Activated T-helper 2 cell treated with anti-CD3 and anti-CD28 coated beads, Interferon-gamma antibody, Interleukin-2, Interleukin-4, amounts not matched to agents 10 μg/mL and 5 μg/mL and 100 μg/mL, durations not matched to agents 14 hours and 24 hours and 36 hours (primary cell): ENCODE results near the gene MED27. TPM values are rescaled to one million over a fixed set of nuclear protein-coding genes. Genes with fewer than 3 reads are reported as not detected.

Source experiments
- DNase-seq: peaks from one replicate; pipeline ENCODE4 v3.0.0; 2021; ENCODE audit warnings: low spot score
- H3K27ac Mint-ChIP-seq: one replicate; pipeline ENCODE4 v1.8.0; 2021; ENCODE audit warnings: mixed read lengths
- H3K27me3 Mint-ChIP-seq: one replicate; pipeline ENCODE4 v1.8.0; 2021; ENCODE audit warnings: low read depth, mixed read lengths
- H3K36me3 Mint-ChIP-seq: one replicate; pipeline ENCODE4 v1.8.0; 2021; ENCODE audit warnings: low read depth, mixed read lengths
- H3K4me1 Mint-ChIP-seq: one replicate; pipeline ENCODE4 v1.8.0; 2021; ENCODE audit warnings: low read depth, mixed read lengths
- H3K4me3 Mint-ChIP-seq: one replicate; pipeline ENCODE4 v1.8.0; 2021; ENCODE audit warnings: low read depth, mild to moderate bottlenecking, moderate library complexity, mixed read lengths
- H3K9me3 Mint-ChIP-seq: one replicate; pipeline ENCODE4 v1.8.0; 2021; ENCODE audit warnings: mixed read lengths
- intact Hi-C: fragments of 100-400 bp; cut with micrococcal nuclease; formaldehyde crosslinking; loops from one replicate; pipeline ENCODE4 v1.15.1; 2023
- total RNA-seq: library from RNA; stranded (reverse); gene quantifications from 2 replicates; pipeline ENCODE4 v1.2.3, GENCODE V29; 2022

MED27 gene
- total RNA-seq: 37.2 TPM in 2 replicates

- Mint-ChIP-seq H3K36me3 (peaks cover 27% of the 10 kb centered on the region), H3K4me1 (peaks cover 36% of the 10 kb centered on the region), H3K27me3 (no peaks in the 10 kb centered on the region), H3K9me3 (no peaks in the 10 kb centered on the region), H3K4me3 (peak within 1 kb of the TSS; percentile 97), H3K27ac (peak within 1 kb of the TSS; percentile 85)
- DNase-seq: peak; percentile 88
- intact Hi-C loops: loop anchor here (1.0 to 5.0 kb wide), 5 partner anchors 73 to 798 kb away; partner anchors contain the start of genes AK8 and SPACA9
Measured at GRCh38 chr9:132079391-132080091, at the start of gene MED27. Gene MED27, minus strand, starts transcription at chr9:132079867. Its CDS starts 23 bp downstream, at chr9:132079844.

GRCh38 chr9:132127888-132128534 lies 48.3 kb upstream of the MED27 start:
- H3K4me1 Mint-ChIP-seq: peaks cover 18% of the 10 kb centered on the region
- intact Hi-C loops: no loop called here
- no peak overlapping the region for H3K4me3 Mint-ChIP-seq
- no peak for DNase-seq
- H3K27me3 Mint-ChIP-seq: peaks cover 55% of the 10 kb centered on the region
- no peaks in the 10 kb centered on the region for H3K36me3 Mint-ChIP-seq
- no peak overlapping the region for H3K27ac Mint-ChIP-seq
- no peaks in the 10 kb centered on the region for H3K9me3 Mint-ChIP-seq

- Mint-ChIP-seq H3K4me3 (peak overlapping the region; percentile 22), H3K9me3 (no peaks in the 10 kb centered on the region), H3K4me1 (peaks cover 18% of the 10 kb centered on the region), H3K27me3 (peaks cover 53% of the 10 kb centered on the region), H3K36me3 (no peaks in the 10 kb centered on the region), H3K27ac (no peak overlapping the region)
- no peak for DNase-seq
- intact Hi-C loops: no loop called here
Measured at GRCh38 chr9:132126680-132127236, 47.1 kb upstream of the MED27 start.

GRCh38 chr9:132125944-132126679 lies 46.4 kb upstream of the MED27 start:
- H3K4me3 Mint-ChIP-seq: peak overlapping the region; percentile 22
- no peak for DNase-seq
- H3K36me3 Mint-ChIP-seq: no peaks in the 10 kb centered on the region
- intact Hi-C loops: no loop called here
- no peaks in the 10 kb centered on the region for H3K9me3 Mint-ChIP-seq
- peaks cover 18% of the 10 kb centered on the region for H3K4me1 Mint-ChIP-seq
- H3K27ac Mint-ChIP-seq: peak overlapping the region; percentile 11
- H3K27me3 Mint-ChIP-seq: peaks cover 52% of the 10 kb centered on the region

- Mint-ChIP-seq H3K4me1 (peaks cover 18% of the 10 kb centered on the region), H3K36me3 (no peaks in the 10 kb centered on the region), H3K9me3 (no peaks in the 10 kb centered on the region), H3K27me3 (peaks cover 52% of the 10 kb centered on the region), H3K27ac (no peak overlapping the region), H3K4me3 (no peak overlapping the region)
- no peak for DNase-seq
- intact Hi-C loops: no loop called here
Measured at GRCh38 chr9:132125361-132125760, 45.7 kb upstream of the MED27 start.

- no peak for DNase-seq
- Mint-ChIP-seq H3K4me1 (peaks cover 18% of the 10 kb centered on the region), H3K36me3 (no peaks in the 10 kb centered on the region), H3K27me3 (peaks cover 53% of the 10 kb centered on the region), H3K27ac (no peak overlapping the region), H3K4me3 (no peak overlapping the region), H3K9me3 (no peaks in the 10 kb centered on the region)
- intact Hi-C loops: no loop called here
Measured at GRCh38 chr9:132124800-132125199, 45.1 kb upstream of the MED27 start.

- intact Hi-C loops: no loop called here
- Mint-ChIP-seq H3K9me3 (no peaks in the 10 kb centered on the region), H3K27me3 (peaks cover 49% of the 10 kb centered on the region), H3K4me1 (peaks cover 9% of the 10 kb centered on the region), H3K36me3 (no peaks in the 10 kb centered on the region), H3K4me3 (no peak overlapping the region), H3K27ac (no peak overlapping the region)
- DNase-seq: no peak
Measured at GRCh38 chr9:132121021-132121420, 41.4 kb upstream of the MED27 start.

GRCh38 chr9:132117694-132118093 lies 38.0 kb upstream of the MED27 start:
- no peaks in the 10 kb centered on the region for H3K36me3 Mint-ChIP-seq
- intact Hi-C loops: no loop called here
- DNase-seq: no peak

GRCh38 chr9:132116583-132116982 lies 36.9 kb upstream of the MED27 start:
- Mint-ChIP-seq H3K27ac (no peak overlapping the region), H3K4me1 (no peaks in the 10 kb centered on the region), H3K36me3 (no peaks in the 10 kb centered on the region), H3K27me3 (peaks cover 15% of the 10 kb centered on the region), H3K9me3 (no peaks in the 10 kb centered on the region), H3K4me3 (no peak overlapping the region)
- no peak for DNase-seq
- intact Hi-C loops: no loop called here

More at GRCh38 chr9:132117694-132118093, 38.0 kb upstream of the MED27 start:
- Mint-ChIP-seq H3K9me3 (no peaks in the 10 kb centered on the region), H3K27ac (no peak overlapping the region), H3K4me1 (no peaks in the 10 kb centered on the region), H3K4me3 (no peak overlapping the region), H3K27me3 (peaks cover 22% of the 10 kb centered on the region)

GRCh38 chr9:132114102-132114707 lies 34.5 kb upstream of the MED27 start:
- Mint-ChIP-seq H3K27me3 (peaks cover 8% of the 10 kb centered on the region), H3K36me3 (no peaks in the 10 kb centered on the region), H3K9me3 (no peaks in the 10 kb centered on the region), H3K4me3 (no peak overlapping the region), H3K4me1 (no peaks in the 10 kb centered on the region), H3K27ac (no peak overlapping the region)
- intact Hi-C loops: no loop called here
- peak; percentile 43 for DNase-seq

GRCh38 chr9:132109291-132109690 lies 29.6 kb upstream of the MED27 start:
- H3K27me3 Mint-ChIP-seq: peaks cover 6% of the 10 kb centered on the region
- H3K27ac Mint-ChIP-seq: no peak overlapping the region
- H3K36me3 Mint-ChIP-seq: no peaks in the 10 kb centered on the region
- no peaks in the 10 kb centered on the region for H3K9me3 Mint-ChIP-seq
- H3K4me3 Mint-ChIP-seq: no peak overlapping the region
- intact Hi-C loops: no loop called here
- H3K4me1 Mint-ChIP-seq: no peaks in the 10 kb centered on the region
- no peak for DNase-seq

GRCh38 chr9:132108728-132109127 lies 29.1 kb upstream of the MED27 start:
- no peak overlapping the region for H3K4me3 Mint-ChIP-seq
- DNase-seq: no peak
- no peaks in the 10 kb centered on the region for H3K36me3 Mint-ChIP-seq
- no peak overlapping the region for H3K27ac Mint-ChIP-seq
- peaks cover 3% of the 10 kb centered on the region for H3K27me3 Mint-ChIP-seq
- H3K9me3 Mint-ChIP-seq: no peaks in the 10 kb centered on the region
- H3K4me1 Mint-ChIP-seq: no peaks in the 10 kb centered on the region
- intact Hi-C loops: no loop called here
